Smooth muscle cell (in vitro differentiated cells): ENCODE results near the gene SNAPC1. TPM values are rescaled to one million over a fixed set of nuclear protein-coding genes. Genes with fewer than 3 reads are reported as not detected.

Source experiments
- DNase-seq: peaks from one replicate; lab custom pipeline; 2025; ENCODE audit not compliant: unreplicated experiment; lab: John Stamatoyannopoulos, UW
- H2AFZ ChIP-seq: fragments of 200-600 bp; sonication (generic); 2 replicates; pipeline ENCODE4 v1.6.0; 2016; ENCODE audit warnings: antibody characterized with exemption, low read depth, mild to moderate bottlenecking
- H3F3A ChIP-seq: fragments of 200-600 bp; sonication (generic); 2 replicates; pipeline ENCODE4 v1.6.0; 2017; ENCODE audit warnings: antibody characterized with exemption, low read depth
- H3K27ac ChIP-seq: fragments of 200-600 bp; sonication (generic); 2 replicates; pipeline ENCODE4 v1.5.1; 2016; ENCODE audit warnings: low read depth, mild to moderate bottlenecking
- H3K27me3 ChIP-seq: fragments of 200-600 bp; sonication (generic); 2 replicates; pipeline ENCODE4 v1.6.1; 2016; ENCODE audit warnings: low read depth, mild to moderate bottlenecking
- H3K36me3 ChIP-seq: fragments of 200-600 bp; sonication (generic); 2 replicates; pipeline ENCODE4 v1.5.1; 2016; ENCODE audit warnings: low read depth
- H3K4me1 ChIP-seq: fragments of 200-600 bp; sonication (generic); 2 replicates; pipeline ENCODE4 v1.5.1; 2016; ENCODE audit warnings: low read depth
- H3K4me2 ChIP-seq: fragments of 200-600 bp; sonication (generic); 2 replicates; pipeline ENCODE4 v1.6.0; 2016; ENCODE audit warnings: mild to moderate bottlenecking
- H3K4me3 ChIP-seq: fragments of 200-600 bp; sonication (generic); 2 replicates; pipeline ENCODE4 v1.5.1; 2016; ENCODE audit warnings: mild to moderate bottlenecking
- H3K79me2 ChIP-seq: fragments of 200-600 bp; sonication (generic); 2 replicates; pipeline ENCODE4 v1.6.0; 2016; ENCODE audit warnings: low read depth, mild to moderate bottlenecking
- H3K9ac ChIP-seq: fragments of 200-600 bp; sonication (generic); 2 replicates; pipeline ENCODE4 v1.6.0; 2016; ENCODE audit warnings: low read depth
- H3K9me3 ChIP-seq: fragments of 200-600 bp; sonication (generic); replicated peaks from 2 replicates; pipeline ENCODE4 v1.5.1; 2016; ENCODE audit warnings: low read depth
- H4K20me1 ChIP-seq: fragments of 200-600 bp; sonication (generic); 2 replicates; pipeline ENCODE4 v1.6.0; 2016; ENCODE audit warnings: low read depth
- CTCF ChIP-seq: fragments of 200-600 bp; sonication (generic); IDR thresholded peaks from 2 replicates; pipeline ENCODE4 v1.5.1; 2017; ENCODE audit warnings: borderline replicate concordance, mild to moderate bottlenecking, antibody characterized with exemption; ENCODE audit not compliant: insufficient read depth, poor library complexity, severe bottlenecking
- WGBS: methylation state at CpG from one replicate; pipeline ENCODE4 v1.1.7; 2016; ENCODE audit warnings: low lambda C conversion rate; 5-methylcytosine and 5-hydroxymethylcytosine counted together
- polyA plus RNA-seq: library from polyadenylated mRNA; unstranded; fragments of >200 nt; fragmentation: Nextera tagmentation; extraction: Ambion mirVana; gene quantifications from 2 replicates; pipeline ENCODE4 v1.2.1, GENCODE V29; 2016
- total RNA-seq: library from RNA; depleted of rRNA; stranded (reverse); fragments of >200 nt; gene quantifications from 2 replicates; pipeline ENCODE4 v1.2.3, GENCODE V29; 2014

SNAPC1 gene
- total and polyA plus RNA-seq, 2 experiments from 2014 or later, result 6.1 to 13.5 TPM

- no peak for TF ChIP-seq CTCF
- Histone ChIP-seq H3K4me3 (peak overlapping the region; percentile 84), H3F3A (no peaks in the 10 kb centered on the region)
These were observed 663 bp upstream of the SNAPC1 start for GRCh38 chr14:61761557-61761956.

DNA sequence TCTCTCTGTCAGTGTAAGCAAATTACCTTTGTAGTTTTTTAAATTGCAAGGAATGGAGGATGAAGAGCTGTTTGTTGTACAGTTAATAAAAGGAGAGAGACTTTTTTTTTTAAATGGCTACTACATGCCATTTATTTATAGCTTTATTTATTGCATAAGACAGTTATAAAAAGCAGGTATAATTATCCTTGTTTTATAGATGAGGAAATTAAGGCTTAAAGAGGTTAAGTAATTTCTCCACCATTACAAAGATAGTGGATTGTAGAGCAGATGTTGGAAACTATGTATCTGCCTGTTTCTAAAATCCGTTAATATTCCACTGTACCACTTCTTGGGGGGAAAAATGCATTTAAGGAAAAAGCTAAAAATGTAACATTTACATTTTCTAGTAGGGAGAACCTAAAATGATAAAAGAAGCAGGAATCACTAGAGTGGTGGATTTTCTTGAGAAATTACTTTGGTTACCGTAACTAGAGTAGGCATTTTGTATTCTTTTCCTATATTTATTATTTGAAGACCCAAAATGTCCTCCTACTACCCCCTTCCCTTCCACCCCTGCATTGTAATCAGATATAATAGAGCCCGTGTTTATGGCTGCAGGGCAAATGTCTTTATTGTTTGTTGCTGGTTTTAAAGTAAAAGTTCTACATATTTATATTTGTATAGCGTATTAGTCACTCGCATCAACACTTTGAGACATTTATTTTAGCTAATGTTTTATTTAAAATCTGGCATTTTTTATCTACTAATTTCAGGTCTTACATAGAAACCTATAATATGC, 2.3 kb downstream of the SNAPC1 start:
- no peak overlapping the region for H3K27ac ChIP-seq

More at GRCh38 chr14:61761557-61761956, 663 bp upstream of the SNAPC1 start:
- Histone ChIP-seq H3K4me2 (peak overlapping the region; percentile 90), H3K4me1 (peaks cover 36% of the 10 kb centered on the region), H3K36me3 (no peaks in the 10 kb centered on the region), H3K9me3 (no peaks in the 10 kb centered on the region), H2AFZ (peak overlapping the region; percentile 89), H4K20me1 (no peaks in the 10 kb centered on the region), H3K79me2 (peaks cover 25% of the 10 kb centered on the region), H3K27me3 (no peaks in the 10 kb centered on the region), H3K9ac (peak overlapping the region; percentile 73), H3K27ac (peak overlapping the region; percentile 76)
- WGBS, result 64% methylated on average over 5 of the region's 5 CpGs
- DNase-seq, result no peak

DNA sequence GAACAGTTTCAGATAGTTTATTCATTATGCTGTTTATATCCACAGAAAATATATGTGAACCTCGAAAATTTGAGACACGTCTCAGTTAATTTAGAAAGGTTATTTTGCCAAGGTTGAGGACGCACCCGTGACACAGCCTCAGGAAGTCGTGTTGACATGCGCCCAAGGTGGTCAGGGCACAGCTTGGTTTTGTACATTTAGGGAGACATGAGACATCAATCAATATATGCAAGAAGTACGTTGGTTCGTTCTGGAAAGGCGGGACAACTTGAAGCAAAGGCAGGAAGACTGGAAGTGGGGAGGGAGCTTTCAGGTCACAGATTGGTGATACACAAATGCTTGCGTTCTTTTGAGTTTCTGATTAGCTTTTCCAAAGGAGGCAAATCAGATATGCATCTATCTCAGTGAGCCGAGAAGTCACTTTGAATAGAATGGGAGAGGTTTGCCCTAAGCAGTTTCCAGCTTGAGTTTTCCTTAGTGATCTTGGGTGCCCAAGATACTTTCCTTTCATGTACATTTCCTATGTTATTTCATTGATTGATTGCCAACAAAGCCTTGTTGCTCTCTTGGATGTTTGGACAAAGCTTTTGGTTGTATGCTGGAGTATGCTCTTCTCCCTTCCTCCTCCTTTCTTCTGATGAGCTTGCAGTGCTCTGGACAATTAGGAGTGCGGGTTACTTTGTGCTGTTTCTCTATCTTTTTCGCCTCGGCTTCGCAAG, 3.2 kb downstream of the SNAPC1 start:
- Histone ChIP-seq H3K9ac (no peak overlapping the region), H2AFZ (no peak overlapping the region), H3K36me3 (peaks cover 8% of the 10 kb centered on the region), H4K20me1 (no peaks in the 10 kb centered on the region), H3K4me3 (peak overlapping the region; percentile 3), H3K27me3 (no peaks in the 10 kb centered on the region), H3K79me2 (peaks cover 36% of the 10 kb centered on the region), H3K4me2 (peak overlapping the region; percentile 90), H3F3A (no peaks in the 10 kb centered on the region), H3K9me3 (no peaks in the 10 kb centered on the region), H3K4me1 (peaks cover 36% of the 10 kb centered on the region), H3K27ac (no peak overlapping the region)
- WGBS, result 52% methylated on average over 15 of the region's 15 CpGs
- no peak for TF ChIP-seq CTCF
- no peak for DNase-seq

More for the DNA sequence above, 2.3 kb downstream of the SNAPC1 start:
- H3K4me2 ChIP-seq, result peak overlapping the region; percentile 90
- H3F3A ChIP-seq, result no peaks in the 10 kb centered on the region
- DNase-seq, result no peak
- no peaks in the 10 kb centered on the region for H3K27me3 ChIP-seq
- H3K79me2 ChIP-seq, result peaks cover 36% of the 10 kb centered on the region
- no peak overlapping the region for H3K9ac ChIP-seq
- WGBS, result 79% methylated on average over 5 of the region's 5 CpGs
- H3K9me3 ChIP-seq, result no peaks in the 10 kb centered on the region
- no peak overlapping the region for H2AFZ ChIP-seq
- peaks cover 36% of the 10 kb centered on the region for H3K4me1 ChIP-seq
- H3K36me3 ChIP-seq, result peaks cover 8% of the 10 kb centered on the region
- no peaks in the 10 kb centered on the region for H4K20me1 ChIP-seq
- peak overlapping the region; percentile 84 for H3K4me3 ChIP-seq
- TF ChIP-seq CTCF, result no peak
